Calu3 (cell line): ENCODE data around the gene CHRNB2. TPM values are rescaled to one million over a fixed set of nuclear protein-coding genes. Genes with fewer than 3 reads are reported as not detected.

Experiments used
- BruUV-seq: library from RNA; stranded (reverse); fragments of 400-500 nt; replicated peaks from 2 replicates; lab custom pipeline; 2021; lab: Mats Ljungman, UMichigan
- CTCF ChIA-PET: fragments of 300-600 bp; sonication (Branson Sonifier 250); formaldehyde crosslinking; loops from one replicate; lab custom pipeline; 2022; ENCODE audit warnings: antibody characterized with exemption; lab: Charles Lee
- DNase-seq: peaks from one replicate; pipeline ENCODE4 v3.0.0; 2022
- H3K27ac Mint-ChIP-seq: one replicate; pipeline ENCODE4 v1.8.0; 2022; ENCODE audit warnings: mixed read lengths; ENCODE audit not compliant: unreplicated experiment
- H3K27me3 Mint-ChIP-seq: one replicate; pipeline ENCODE4 v1.8.0; 2022; ENCODE audit warnings: mixed read lengths; ENCODE audit not compliant: unreplicated experiment
- H3K36me3 Mint-ChIP-seq: one replicate; pipeline ENCODE4 v1.8.0; 2022; ENCODE audit warnings: mild to moderate bottlenecking, moderate library complexity, mixed read lengths; ENCODE audit not compliant: insufficient read depth, unreplicated experiment
- H3K4me1 Mint-ChIP-seq: one replicate; pipeline ENCODE4 v1.8.0; 2022; ENCODE audit warnings: mild to moderate bottlenecking, low read depth, mixed read lengths; ENCODE audit not compliant: unreplicated experiment
- H3K4me3 Mint-ChIP-seq: one replicate; pipeline ENCODE4 v1.8.0; 2022; ENCODE audit warnings: mild to moderate bottlenecking, low read depth, moderate library complexity, mixed read lengths; ENCODE audit not compliant: unreplicated experiment
- H3K9me3 Mint-ChIP-seq: one replicate; pipeline ENCODE4 v1.8.0; 2022; ENCODE audit warnings: low read depth, mixed read lengths; ENCODE audit not compliant: unreplicated experiment
- CTCF ChIP-seq: fragments of 200-600 bp; IDR thresholded peaks from one replicate; pipeline ENCODE4 v1.8.0; 2022; ENCODE audit warnings: antibody characterized with exemption; ENCODE audit not compliant: unreplicated experiment
- intact Hi-C: fragments of 100-400 bp; cut with micrococcal nuclease; formaldehyde crosslinking; loops from one replicate; pipeline ENCODE4 v1.10.0; 2022; ENCODE audit not compliant: unreplicated experiment
- total RNA-seq: library from RNA; stranded (reverse); gene quantifications from 2 replicates; pipeline ENCODE4 v1.2.3, GENCODE V29; 2022

CHRNB2 gene
- total RNA-seq, 1 experiment from 2014 or later, result 0.07 TPM

DNA sequence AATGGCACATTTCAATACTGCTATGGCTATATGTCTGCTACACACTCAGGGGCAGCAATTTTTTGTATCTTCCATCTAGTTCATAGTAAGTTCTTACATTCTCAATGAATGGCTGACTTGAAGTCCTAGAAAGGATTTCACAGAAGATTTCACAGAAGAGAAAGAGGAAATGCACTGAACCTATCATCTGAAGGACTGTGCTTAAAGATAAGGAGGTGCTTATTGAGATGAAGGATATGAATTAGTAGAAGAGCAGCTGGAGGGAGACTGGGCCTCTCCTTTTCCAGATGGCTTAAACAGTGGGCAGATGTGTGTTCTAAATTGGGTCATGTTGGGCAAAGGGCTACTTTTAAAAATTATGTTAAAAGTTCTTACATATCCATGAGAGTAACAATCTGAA, 25.8 kb downstream of the CHRNB2 start:
- H3K4me3 Mint-ChIP-seq, result no peak overlapping the region
- DNase-seq, result no peak
- H3K27ac Mint-ChIP-seq, result no peak overlapping the region
- no peaks in the 10 kb centered on the region for H3K4me1 Mint-ChIP-seq
- no peaks in the 10 kb centered on the region for H3K9me3 Mint-ChIP-seq
- TF ChIP-seq CTCF, result no peak
- H3K36me3 Mint-ChIP-seq, result peaks cover 58% of the 10 kb centered on the region
- intact Hi-C loops, result no loop called here
- no peaks in the 10 kb centered on the region for H3K27me3 Mint-ChIP-seq
- CTCF ChIA-PET, result no interaction called here
- BruUV-seq, result no TSS peak

DNA sequence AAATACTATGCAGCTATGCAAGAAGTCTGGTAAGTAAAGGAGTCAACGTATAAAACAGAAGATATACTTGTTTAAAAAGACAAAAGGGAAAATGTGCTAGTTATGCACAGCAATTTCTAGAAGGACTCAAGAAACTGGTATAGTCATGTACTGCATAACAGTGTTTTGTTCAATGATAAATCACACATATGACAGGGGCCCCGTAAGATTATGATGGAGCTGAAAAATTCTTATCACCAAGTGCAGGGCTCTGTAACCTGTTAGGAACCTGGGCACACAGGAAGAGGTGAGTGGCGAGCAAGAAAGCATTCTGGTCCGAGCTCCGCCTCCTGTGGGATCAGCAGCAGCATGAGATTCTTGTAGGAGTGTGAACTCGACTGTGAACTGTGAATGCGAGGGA, 27.2 kb downstream of the CHRNB2 start:
- Mint-ChIP-seq H3K9me3 (no peaks in the 10 kb centered on the region), H3K27me3 (no peaks in the 10 kb centered on the region), H3K27ac (no peak overlapping the region), H3K36me3 (peaks cover 50% of the 10 kb centered on the region), H3K4me1 (no peaks in the 10 kb centered on the region), H3K4me3 (no peak overlapping the region)
- no peak for DNase-seq
- BruUV-seq, result no TSS peak
- intact Hi-C loops, result no loop called here
- CTCF ChIA-PET, result no interaction called here
- no peak for TF ChIP-seq CTCF

DNA sequence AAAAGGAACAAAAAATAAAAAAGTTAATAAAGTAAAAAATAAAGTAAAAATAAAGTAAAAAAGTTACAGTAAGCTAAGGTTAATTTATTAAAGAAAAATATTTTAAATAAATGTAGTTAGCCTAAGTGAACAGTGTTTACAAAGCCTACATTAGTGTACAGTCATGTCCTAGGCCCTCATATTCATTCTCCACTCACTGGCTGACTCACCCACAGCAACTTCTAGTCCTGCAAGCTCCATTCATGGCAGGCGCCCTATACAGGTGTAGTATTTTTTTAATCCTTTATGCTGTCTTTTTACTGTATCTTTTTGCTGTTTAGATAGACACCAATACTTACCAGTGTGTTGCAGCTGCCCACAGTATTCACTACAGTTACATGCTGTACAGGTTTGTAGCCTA, 28.0 kb downstream of the CHRNB2 start:
- no peaks in the 10 kb centered on the region for H3K27me3 Mint-ChIP-seq
- peaks cover 58% of the 10 kb centered on the region for H3K36me3 Mint-ChIP-seq
- no peak for TF ChIP-seq CTCF
- CTCF ChIA-PET, result interaction anchor here (0.6 kb wide), 1 partner anchor 13 kb away, joined by 3 read pairs; no protein-coding TSS in a partner anchor
- no peak overlapping the region for H3K27ac Mint-ChIP-seq
- no peaks in the 10 kb centered on the region for H3K9me3 Mint-ChIP-seq
- no peak overlapping the region for H3K4me3 Mint-ChIP-seq
- intact Hi-C loops, result no loop called here
- BruUV-seq, result no TSS peak
- DNase-seq, result no peak
- H3K4me1 Mint-ChIP-seq, result no peaks in the 10 kb centered on the region

GRCh38 chr1:154598871-154599635, 31.5 kb downstream of the CHRNB2 start:
- Mint-ChIP-seq H3K27ac (no peak overlapping the region), H3K4me1 (peaks cover 7% of the 10 kb centered on the region), H3K4me3 (no peak overlapping the region), H3K9me3 (no peaks in the 10 kb centered on the region), H3K36me3 (peaks cover 46% of the 10 kb centered on the region), H3K27me3 (no peaks in the 10 kb centered on the region)
- TF ChIP-seq CTCF, result no peak
- BruUV-seq, result no TSS peak
- intact Hi-C loops, result no loop called here
- DNase-seq, result no peak
- CTCF ChIA-PET, result interaction anchor here (0.6 kb wide), 1 partner anchor 232 kb away, joined by 3 read pairs; no protein-coding TSS in a partner anchor
